Measurements from ENCODE around the gene HOXD9.

GRCh38 chr2:176109946-176110345, 12.6 kb upstream of the HOXD9 start:
- TF ChIP-seq CTCF (conservative IDR thresholded peaks at IDR 0.05; ENCODE audit: low read length) (no peak), EZH2phosphoT487 (IDR thresholded peaks at IDR 0.05; ENCODE audit: borderline replicate concordance, low read depth, low read length) (no peak)
